Inflammatory macrophage treated with lipopolysaccharide for 1 hour (primary cell): ENCODE data around the gene CRYGN.

Experiments
- DNase-seq, 2 donors: peaks; one replicate each; pipeline ENCODE4 v3.0.0-alpha.2; 2020 to 2022

The CRYGN gene

GRCh38 chr7:151437866-151438516 is 1.9 kb downstream of the CRYGN start:
- DNase-seq = no peak

GRCh38 chr7:151437159-151437553 is 2.8 kb downstream of the CRYGN start:
- DNase-seq = no peak

GRCh38 chr7:151436446-151437158 is 3.3 kb downstream of the CRYGN start:
- DNase-seq = no peak

GRCh38 chr7:151435971-151436370 is 4.0 kb downstream of the CRYGN start:
- DNase-seq = no peak

- no peak for DNase-seq
These were observed 4.6 kb downstream of the CRYGN start for GRCh38 chr7:151435103-151435916.

GRCh38 chr7:151434549-151434948 is 5.4 kb downstream of the CRYGN start:
- no peak for DNase-seq

- DNase-seq = no peak
These were observed 6.1 kb downstream of the CRYGN start for GRCh38 chr7:151433721-151434400.

- no peak for DNase-seq
These were observed 7.1 kb downstream of the CRYGN start for GRCh38 chr7:151432658-151433521.

GRCh38 chr7:151431768-151432311 is 8.1 kb downstream of the CRYGN start:
- DNase-seq = no peak

GRCh38 chr7:151431281-151431767 is 8.6 kb downstream of the CRYGN start:
- no peak for DNase-seq

GRCh38 chr7:151430391-151431205 is 9.3 kb downstream of the CRYGN start:
- DNase-seq = no peak

GRCh38 chr7:151429560-151430331 is 10.2 kb downstream of the CRYGN start:
- DNase-seq = no peak

GRCh38 chr7:151429237-151429559 is 10.7 kb downstream of the CRYGN start:
- no peak for DNase-seq

- no peak for DNase-seq
These were observed 11.3 kb downstream of the CRYGN start for GRCh38 chr7:151428378-151429236.

- no peak for DNase-seq
These were observed 12.1 kb downstream of the CRYGN start for GRCh38 chr7:151427705-151428377.

- no peak for DNase-seq
These were observed 12.8 kb downstream of the CRYGN start for GRCh38 chr7:151426904-151427704.

- DNase-seq = no peak
These were observed 13.5 kb downstream of the CRYGN start for GRCh38 chr7:151426441-151426903.
